Measurements from ENCODE around the gene UNC13A. TPM values are rescaled to one million over a fixed set of nuclear protein-coding genes. Genes with fewer than 3 reads are reported as not detected.

UNC13A gene
- total RNA-seq, 1 experiment from 2014 or later, result 0.21 TPM

DNA sequence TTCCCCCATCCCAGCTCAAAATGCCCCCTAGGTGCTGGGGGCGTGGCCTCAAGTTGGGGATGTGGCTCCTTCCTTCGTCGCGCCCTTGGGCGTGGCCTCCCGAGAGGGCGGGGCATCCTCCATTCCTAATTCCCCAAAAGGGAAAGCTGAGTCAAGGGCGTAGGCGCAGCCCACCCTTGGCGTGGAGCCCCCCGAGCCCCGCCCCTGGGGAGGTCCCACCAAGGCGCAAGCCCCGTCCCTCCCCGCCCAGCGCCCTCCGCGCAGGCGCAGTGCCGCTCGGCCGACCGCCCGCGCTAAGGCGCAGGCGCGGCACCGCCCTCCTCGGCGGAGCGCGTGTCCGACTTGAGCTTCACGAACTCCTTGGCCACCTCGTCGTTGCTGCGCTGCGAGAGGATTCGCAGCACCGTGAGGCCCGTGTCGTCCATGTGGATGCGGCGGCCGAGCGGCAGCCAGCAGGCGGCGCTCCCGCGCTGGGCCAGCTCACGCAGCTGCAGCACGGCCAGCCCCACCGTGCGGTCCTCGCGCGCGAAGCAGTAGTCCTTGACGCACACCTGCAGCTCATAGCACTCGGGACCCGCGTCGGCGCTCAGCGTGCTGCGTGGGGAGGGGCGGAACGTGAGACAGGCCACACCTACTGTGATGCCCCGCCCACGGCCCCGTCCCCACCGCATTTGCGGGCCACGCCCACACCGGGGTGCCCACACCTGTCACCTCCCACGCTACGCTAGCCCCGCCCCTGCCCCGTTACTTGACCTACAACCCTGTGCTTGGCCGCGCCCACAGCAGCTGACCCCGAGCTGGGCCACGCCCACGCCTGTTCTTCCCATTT lies 82.2 kb downstream of the UNC13A start:
- H3K4me1 Mint-ChIP-seq (ENCODE audit: insufficient read depth, unreplicated experiment), result no peaks in the 10 kb centered on the region
- peak; percentile 65 for DNase-seq (ENCODE audit: unreplicated experiment)
- no peaks in the 10 kb centered on the region for H3K36me3 Mint-ChIP-seq (ENCODE audit: insufficient read depth, unreplicated experiment)
- TF ChIP-seq, protein P1, sequence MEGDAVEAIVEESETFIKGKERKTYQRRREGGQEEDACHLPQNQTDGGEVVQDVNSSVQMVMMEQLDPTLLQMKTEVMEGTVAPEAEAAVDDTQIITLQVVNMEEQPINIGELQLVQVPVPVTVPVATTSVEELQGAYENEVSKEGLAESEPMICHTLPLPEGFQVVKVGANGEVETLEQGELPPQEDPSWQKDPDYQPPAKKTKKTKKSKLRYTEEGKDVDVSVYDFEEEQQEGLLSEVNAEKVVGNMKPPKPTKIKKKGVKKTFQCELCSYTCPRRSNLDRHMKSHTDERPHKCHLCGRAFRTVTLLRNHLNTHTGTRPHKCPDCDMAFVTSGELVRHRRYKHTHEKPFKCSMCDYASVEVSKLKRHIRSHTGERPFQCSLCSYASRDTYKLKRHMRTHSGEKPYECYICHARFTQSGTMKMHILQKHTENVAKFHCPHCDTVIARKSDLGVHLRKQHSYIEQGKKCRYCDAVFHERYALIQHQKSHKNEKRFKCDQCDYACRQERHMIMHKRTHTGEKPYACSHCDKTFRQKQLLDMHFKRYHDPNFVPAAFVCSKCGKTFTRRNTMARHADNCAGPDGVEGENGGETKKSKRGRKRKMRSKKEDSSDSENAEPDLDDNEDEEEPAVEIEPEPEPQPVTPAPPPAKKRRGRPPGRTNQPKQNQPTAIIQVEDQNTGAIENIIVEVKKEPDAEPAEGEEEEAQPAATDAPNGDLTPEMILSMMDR (IDR thresholded peaks at IDR 0.05; ENCODE audit: unreplicated experiment), result peak; percentile 38
- H3K27ac Mint-ChIP-seq (ENCODE audit: low read depth, unreplicated experiment), result no peak overlapping the region
- ChIA-PET POLR2A (no interaction called here), CTCF (interaction anchor here (0.6 to 2.5 kb wide), 5 partner anchors 32 to 189 kb away, joined by 3 to 8 read pairs (median 4); no protein-coding TSS in a partner anchor)
- no TSS peak for BruUV-seq (replicated peaks)
- intact Hi-C loops (cut with micrococcal nuclease), result no loop called here
- H3K27me3 Mint-ChIP-seq (ENCODE audit: insufficient read depth, unreplicated experiment), result peaks cover 40% of the 10 kb centered on the region
- no peaks in the 10 kb centered on the region for H3K9me3 Mint-ChIP-seq (ENCODE audit: unreplicated experiment)
- H3K4me3 Mint-ChIP-seq (ENCODE audit: unreplicated experiment), result peak overlapping the region; percentile 71

DNA sequence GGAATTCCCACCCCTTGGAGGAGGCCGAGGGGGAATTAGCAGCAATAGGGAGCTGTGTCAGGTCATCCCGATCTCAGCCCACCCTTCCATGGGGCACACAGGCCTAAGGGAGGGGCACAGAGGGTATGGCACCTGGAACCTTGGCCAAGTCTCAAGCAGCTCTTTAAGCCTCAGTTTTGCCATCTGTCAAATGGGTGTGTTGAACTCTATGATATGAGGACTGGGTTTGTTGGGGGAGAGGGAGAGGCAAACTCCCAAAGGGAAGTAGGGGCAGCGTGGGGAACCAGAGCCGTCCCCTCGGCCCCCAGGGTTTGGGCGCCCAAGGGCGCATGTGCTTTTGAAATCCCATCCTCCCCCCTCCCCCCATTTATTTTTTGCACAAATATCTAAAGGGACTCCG lies 83.0 kb downstream of the UNC13A start:
- H3K27me3 Mint-ChIP-seq (ENCODE audit: insufficient read depth, unreplicated experiment), result peaks cover 44% of the 10 kb centered on the region
- POLR2A ChIA-PET, result no interaction called here
- DNase-seq (ENCODE audit: unreplicated experiment), result no peak
- H3K4me3 Mint-ChIP-seq (ENCODE audit: unreplicated experiment), result no peak overlapping the region
- TF ChIP-seq, protein P1 (IDR thresholded peaks at IDR 0.05; ENCODE audit: unreplicated experiment), result no peak
- no peak overlapping the region for H3K27ac Mint-ChIP-seq (ENCODE audit: low read depth, unreplicated experiment)
- no peaks in the 10 kb centered on the region for H3K4me1 Mint-ChIP-seq (ENCODE audit: insufficient read depth, unreplicated experiment)
- BruUV-seq (replicated peaks), result no TSS peak
- intact Hi-C loops (cut with micrococcal nuclease), result no loop called here
- CTCF ChIA-PET, result interaction anchor here (0.6 to 2.5 kb wide), 5 partner anchors 13 to 170 kb away, joined by 3 to 8 read pairs (median 3); no protein-coding TSS in a partner anchor
- H3K9me3 Mint-ChIP-seq (ENCODE audit: unreplicated experiment), result no peaks in the 10 kb centered on the region
- no peaks in the 10 kb centered on the region for H3K36me3 Mint-ChIP-seq (ENCODE audit: insufficient read depth, unreplicated experiment)

DNA sequence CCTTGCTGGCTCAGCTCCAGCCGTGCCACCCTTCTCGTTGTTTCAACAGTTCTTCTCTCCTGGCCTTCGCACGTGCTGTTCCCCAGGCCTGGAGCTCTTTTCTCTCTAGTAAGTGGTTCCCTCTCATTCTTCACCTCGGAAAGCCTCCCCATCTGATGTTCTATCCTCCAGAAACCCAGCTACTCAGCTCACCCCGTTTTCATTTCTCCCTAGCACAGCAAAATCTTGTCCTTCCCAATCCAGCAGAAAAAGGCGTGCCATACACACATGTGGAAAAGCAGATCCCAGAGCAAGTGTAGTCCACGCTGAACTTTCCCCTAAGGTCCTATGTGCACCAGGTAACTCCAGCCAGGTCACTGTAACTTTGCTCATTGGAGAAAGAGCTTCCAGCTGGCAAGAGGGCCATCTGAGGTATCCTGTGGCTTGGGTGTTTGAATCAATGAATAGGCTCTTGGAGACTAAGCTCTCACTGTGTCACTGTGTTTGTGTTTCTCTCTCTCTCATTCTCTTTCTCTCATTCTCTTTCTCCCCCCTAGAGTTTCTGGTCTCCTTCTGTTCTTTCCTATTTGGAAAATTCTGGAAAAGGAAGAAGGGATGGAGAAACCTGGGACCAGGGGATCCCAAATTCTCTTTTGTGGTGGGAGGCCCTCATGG lies 83.7 kb downstream of the UNC13A start:
- TF ChIP-seq, protein P1 (IDR thresholded peaks at IDR 0.05; ENCODE audit: unreplicated experiment), result no peak
- Mint-ChIP-seq H3K9me3 (ENCODE audit: unreplicated experiment) (no peaks in the 10 kb centered on the region), H3K4me1 (ENCODE audit: insufficient read depth, unreplicated experiment) (no peaks in the 10 kb centered on the region), H3K27me3 (ENCODE audit: insufficient read depth, unreplicated experiment) (peaks cover 44% of the 10 kb centered on the region), H3K27ac (ENCODE audit: low read depth, unreplicated experiment) (no peak overlapping the region), H3K36me3 (ENCODE audit: insufficient read depth, unreplicated experiment) (no peaks in the 10 kb centered on the region), H3K4me3 (ENCODE audit: unreplicated experiment) (no peak overlapping the region)
- ChIA-PET POLR2A (interaction anchor here (0.7 kb wide), 1 partner anchor 93 kb away, joined by 3 read pairs; the partner anchor contains the start of gene PGLS), CTCF (interaction anchor here (0.5 to 2.5 kb wide), 7 partner anchors 13 to 433 kb away, joined by 3 to 8 read pairs (median 5); no protein-coding TSS in a partner anchor)
- intact Hi-C loops (cut with micrococcal nuclease), result no loop called here
- BruUV-seq (replicated peaks), result no TSS peak
- no peak for DNase-seq (ENCODE audit: unreplicated experiment)

DNA sequence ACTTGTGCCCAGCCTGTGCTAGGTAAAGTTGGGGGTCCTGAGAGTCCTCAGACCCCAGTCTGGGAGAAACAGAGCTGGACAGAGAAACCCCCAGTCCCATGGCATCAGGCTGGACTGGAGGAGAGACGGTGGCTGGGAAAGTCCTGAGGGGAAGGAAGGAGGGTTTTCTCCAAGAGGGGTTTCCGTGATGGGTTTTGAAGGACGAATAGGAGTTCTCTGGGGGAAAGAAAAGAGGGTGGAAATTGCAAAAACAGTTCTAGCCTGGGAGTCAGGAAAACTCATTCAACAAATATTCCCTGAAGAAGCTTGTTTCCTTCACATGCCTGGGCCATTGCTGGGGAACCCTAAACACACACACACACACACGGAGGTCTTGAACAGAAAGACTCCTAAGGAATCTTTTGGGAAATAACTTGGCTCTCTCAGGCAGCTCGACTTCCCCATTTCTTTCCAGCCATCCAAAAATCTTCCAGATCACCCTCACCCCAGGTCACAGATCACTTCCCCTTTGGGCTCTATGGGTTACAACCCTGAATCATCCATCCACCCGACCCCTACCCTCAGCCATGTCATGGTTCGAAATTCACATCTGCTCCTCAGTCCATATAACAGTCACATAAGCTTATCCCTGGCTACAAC lies 85.2 kb downstream of the UNC13A start:
- H3K4me1 Mint-ChIP-seq (ENCODE audit: insufficient read depth, unreplicated experiment), result no peaks in the 10 kb centered on the region
- ChIA-PET CTCF (interaction anchor here (0.6 to 2.5 kb wide), 6 partner anchors 15 to 634 kb away, joined by 3 to 8 read pairs (median 4); no protein-coding TSS in a partner anchor), POLR2A (interaction anchor here (0.6 to 0.8 kb wide), 2 partner anchors 163 to 230 kb away, joined by 3 read pairs; no protein-coding TSS in a partner anchor)
- no peak overlapping the region for H3K4me3 Mint-ChIP-seq (ENCODE audit: unreplicated experiment)
- peaks cover 44% of the 10 kb centered on the region for H3K27me3 Mint-ChIP-seq (ENCODE audit: insufficient read depth, unreplicated experiment)
- TF ChIP-seq, protein P1 (IDR thresholded peaks at IDR 0.05; ENCODE audit: unreplicated experiment), result no peak
- intact Hi-C loops (cut with micrococcal nuclease), result no loop called here
- H3K27ac Mint-ChIP-seq (ENCODE audit: low read depth, unreplicated experiment), result no peak overlapping the region
- DNase-seq (ENCODE audit: unreplicated experiment), result no peak
- H3K9me3 Mint-ChIP-seq (ENCODE audit: unreplicated experiment), result no peaks in the 10 kb centered on the region
- BruUV-seq (replicated peaks), result no TSS peak
- no peaks in the 10 kb centered on the region for H3K36me3 Mint-ChIP-seq (ENCODE audit: insufficient read depth, unreplicated experiment)
